Suprapubic skin (tissue), 4 donors: ENCODE results near the gene ERCC6L2.

ENCODE experiments used
- CTCF ChIP-seq, 2 donors: fragments of 200-600 bp in 1 of 2; fragments of 450-650 bp in 1 of 2; sonication (generic) in 1 of 2; IDR thresholded peaks; one replicate each; pipeline ENCODE4 v1.5.1; 2016 to 2019; ENCODE audit warnings: antibody characterized with exemption in 2 of 2, mild to moderate bottlenecking in 1 of 2, moderate library complexity in 1 of 2
- EP300 ChIP-seq: sonication (generic); formaldehyde crosslinking; IDR thresholded peaks from one replicate; pipeline ENCODE4 v1.6.1; 2017; ENCODE audit warnings: antibody characterized with exemption
- POLR2A ChIP-seq, 2 donors: fragments of 450-650 bp; IDR thresholded peaks; one replicate each; pipeline ENCODE4 v1.6.1; 2017; ENCODE audit warnings: antibody characterized with exemption in 2 of 2, mild to moderate bottlenecking in 2 of 2, moderate library complexity in 2 of 2
- POLR2AphosphoS5 ChIP-seq, 3 donors: sonication (generic); formaldehyde crosslinking; IDR thresholded peaks; one replicate each; pipeline ENCODE4 v1.6.1; 2017; ENCODE audit warnings: antibody characterized with exemption in 3 of 3

GRCh38 chr9:95978106-95978505 lies 102.6 kb downstream of the ERCC6L2 start:
- TF ChIP-seq EP300 (no peak), POLR2A (IDR thresholded peaks at IDR 0.05) (no peak), CTCF (IDR thresholded peaks at IDR 0.05) (no peak), POLR2AphosphoS5 (IDR thresholded peaks at IDR 0.05) (no peak)
